NK-92 (cell line): ENCODE results near the gene GALC.

Source experiments
- DNase-seq: peaks from one replicate; lab custom pipeline; 2025; ENCODE audit not compliant: unreplicated experiment; lab: John Stamatoyannopoulos, UW

Gene GALC

GRCh38 chr14:87960013-87960787, 32.8 kb downstream of the GALC start:
- DNase-seq = no peak

- no peak for DNase-seq
These were observed 37.5 kb downstream of the GALC start for GRCh38 chr14:87955501-87955900.

- DNase-seq = no peak
These were observed 40.5 kb downstream of the GALC start for GRCh38 chr14:87952307-87953094.

DNA sequence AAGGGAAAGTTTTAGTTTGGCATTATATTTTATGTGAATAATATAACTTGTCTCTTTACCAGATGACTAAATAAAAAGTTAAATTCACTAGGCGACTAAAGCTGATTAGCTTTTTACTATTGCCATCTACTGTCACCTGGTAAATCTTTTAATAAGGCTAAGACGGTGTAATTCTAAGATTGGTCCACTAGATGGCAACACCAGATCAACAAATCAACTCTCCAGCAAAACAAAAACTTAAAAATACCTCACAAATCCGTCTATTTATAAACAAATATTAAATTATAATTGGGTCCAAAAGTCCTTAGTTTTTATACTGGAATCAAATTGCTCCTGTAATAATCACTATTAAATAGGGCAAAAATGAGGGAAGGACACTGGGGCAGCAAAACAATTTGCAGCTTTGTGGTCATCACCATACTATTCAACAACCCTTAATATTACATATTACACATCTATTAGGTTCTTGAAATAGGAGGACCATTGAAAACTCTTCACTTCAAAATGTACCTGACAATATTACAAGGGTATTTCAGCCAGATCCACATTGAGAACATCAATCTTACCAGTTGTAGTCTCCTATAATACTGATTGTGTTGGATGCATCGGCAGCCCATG, 47.9 kb downstream of the GALC start:
- no peak for DNase-seq

DNA sequence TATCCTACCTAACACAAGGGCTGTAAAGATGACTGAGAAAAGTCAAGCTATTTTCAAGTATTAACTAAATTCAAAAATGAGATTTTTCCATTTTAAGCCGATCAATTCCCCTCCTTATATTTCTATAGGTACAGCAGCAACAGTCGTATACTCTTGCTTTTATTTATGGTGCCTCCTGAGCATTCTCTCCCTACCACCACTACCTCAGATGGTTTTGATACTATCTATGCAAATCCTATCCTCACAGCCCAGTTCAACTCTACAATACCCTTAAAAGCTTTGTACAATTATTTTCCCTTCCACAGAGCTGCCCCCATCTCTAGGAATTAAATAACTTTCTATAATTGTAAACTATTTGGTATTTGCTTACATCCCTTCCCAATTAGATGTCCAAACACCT, 52.1 kb downstream of the GALC start:
- no peak for DNase-seq

- no peak for DNase-seq
These were observed 52.6 kb downstream of the GALC start for GRCh38 chr14:87940382-87940781.

GRCh38 chr14:87935886-87936285, 57.1 kb downstream of the GALC start:
- DNase-seq = no peak

GRCh38 chr14:87935081-87935828, 57.7 kb downstream of the GALC start:
- DNase-seq = no peak

DNA sequence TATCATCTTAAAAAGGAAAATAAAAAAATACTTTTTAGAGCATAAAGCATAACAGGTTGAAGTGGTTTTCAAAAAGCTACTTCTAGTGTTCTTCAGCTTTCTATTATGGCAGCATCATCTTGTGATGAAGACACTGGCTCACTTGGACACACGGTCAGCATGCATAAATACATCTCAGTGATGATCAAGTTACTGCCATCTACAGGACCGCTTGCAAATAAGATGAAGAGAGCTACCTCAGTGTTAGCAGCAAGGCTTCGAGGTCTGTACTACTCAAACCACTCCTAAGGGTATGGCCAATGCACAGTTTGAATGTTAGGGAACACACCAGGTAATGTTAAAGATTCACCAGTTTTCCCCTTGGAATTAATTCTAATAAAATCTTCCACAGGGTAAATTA, 58.8 kb downstream of the GALC start:
- no peak for DNase-seq

DNA sequence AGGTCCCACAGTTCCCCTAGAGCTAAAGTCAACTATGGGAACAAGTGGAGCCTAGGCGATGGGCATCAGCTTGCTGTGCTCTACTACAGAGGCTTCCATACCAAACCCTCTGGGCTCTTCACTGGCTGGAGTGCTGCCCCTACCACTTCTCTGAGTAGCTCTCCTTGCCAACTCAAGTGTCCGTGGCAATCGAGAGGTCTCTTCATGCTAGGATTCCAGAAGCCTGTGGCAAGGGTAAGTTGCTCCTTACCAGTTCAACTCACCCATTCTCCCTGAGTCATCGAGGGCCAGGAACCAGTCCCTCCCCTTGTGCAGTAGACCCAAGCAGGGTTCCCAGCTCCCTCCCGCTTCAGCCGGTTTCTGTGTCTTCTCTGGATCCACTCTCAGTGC, 76.1 kb downstream of the GALC start:
- no peak for DNase-seq

DNA sequence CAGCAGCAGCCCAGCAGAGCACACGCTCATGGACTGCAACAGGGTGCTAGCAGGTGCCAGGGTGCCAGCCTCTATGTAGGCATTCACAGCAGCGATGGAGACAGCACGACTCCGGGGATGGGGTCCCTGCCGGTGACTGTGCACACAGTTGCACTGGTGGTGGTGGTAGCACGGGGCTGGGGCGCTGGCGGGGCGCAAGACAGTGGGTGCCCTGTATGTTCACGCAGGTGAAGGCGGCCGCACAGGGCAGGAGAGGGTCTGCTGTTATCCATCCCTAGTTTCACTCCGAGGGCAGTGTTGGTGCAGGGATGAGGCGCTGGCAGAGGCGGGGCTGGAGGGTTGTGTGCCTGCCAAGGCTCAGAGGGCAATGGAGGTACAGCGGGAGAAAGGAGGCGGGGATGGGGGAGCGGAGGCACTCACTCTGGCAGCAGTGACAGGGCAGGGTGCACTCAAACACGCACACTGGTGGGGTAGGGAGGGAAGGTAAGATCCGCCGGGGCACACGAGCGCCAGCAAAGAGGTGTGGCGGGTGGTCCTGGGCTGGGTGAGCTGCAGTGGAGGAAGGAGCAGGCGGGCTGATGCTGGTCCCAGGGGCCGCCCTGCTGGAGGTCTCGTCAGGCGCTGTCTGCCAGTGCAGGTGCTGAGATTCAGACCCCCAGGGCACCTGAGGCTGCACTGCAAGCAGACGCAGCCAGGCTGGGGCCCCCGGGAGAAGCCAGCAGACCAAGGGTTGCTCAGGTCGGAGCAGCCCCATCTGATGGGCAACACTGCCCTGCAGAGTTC, 76.7 kb downstream of the GALC start:
- no peak for DNase-seq

GRCh38 chr14:87908550-87908949, 84.4 kb downstream of the GALC start:
- DNase-seq = no peak

DNA sequence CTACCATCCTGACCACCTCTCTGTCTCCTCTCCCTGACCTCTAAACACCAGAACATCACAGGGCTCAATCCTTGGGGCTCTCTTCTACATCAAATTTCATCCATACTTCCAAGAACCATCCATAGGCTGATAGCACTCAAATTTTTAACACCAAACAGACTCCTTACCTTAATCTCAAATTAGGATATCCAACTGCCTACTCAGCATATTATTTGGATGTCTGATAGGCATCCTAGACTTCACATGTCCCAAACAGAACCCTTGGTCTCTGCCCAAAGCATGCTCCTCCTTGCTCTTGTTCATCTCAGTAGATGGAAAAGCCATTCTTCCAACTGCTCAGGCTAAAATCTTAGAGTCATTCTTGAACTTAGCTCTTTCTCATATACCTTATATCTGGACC, 91.3 kb downstream of the GALC start:
- no peak for DNase-seq

- DNase-seq = no peak
These were observed 91.7 kb downstream of the GALC start for GRCh38 chr14:87901236-87901635.

GRCh38 chr14:87899228-87899627, 93.8 kb downstream of the GALC start:
- no peak for DNase-seq

GRCh38 chr14:87898301-87898700, 94.7 kb downstream of the GALC start:
- DNase-seq = no peak

GRCh38 chr14:87896393-87897380, 96.3 kb downstream of the GALC start:
- no peak for DNase-seq

- no peak for DNase-seq
These were observed 98.1 kb downstream of the GALC start for GRCh38 chr14:87894920-87895319.

DNA sequence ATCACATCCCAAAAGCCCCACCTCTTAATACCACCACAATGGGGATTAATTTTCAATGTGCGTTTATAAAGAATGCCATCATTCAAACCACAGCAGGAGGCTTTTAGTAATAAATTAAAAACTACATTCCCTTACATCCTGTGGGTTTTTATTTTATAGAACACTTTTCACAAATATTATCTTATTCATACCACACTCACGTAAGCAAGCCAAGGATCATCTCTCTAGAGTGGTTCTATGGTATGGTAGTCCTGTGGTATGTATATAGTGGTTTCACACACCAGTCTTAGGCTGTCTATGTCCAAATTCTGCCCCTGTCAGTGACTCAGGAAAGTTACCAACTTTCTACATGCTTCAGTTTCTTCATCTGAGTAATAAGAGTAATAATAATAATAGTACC, 100.2 kb downstream of the GALC start:
- no peak for DNase-seq
